GM18909 (cell line): ENCODE measurements around the gene EP400.
"Not testable (repeated sequence)": the region's sequence is repeated elsewhere in the genome, so short reads cannot be mapped to it uniquely, and the experiment has no call there.

Experiments used
- ATAC-seq: cut with Tn5 transposase; IDR thresholded peaks from one replicate; pipeline ENCODE4 v1.9.1; 2021; ENCODE audit warnings: mild to moderate bottlenecking; ENCODE audit not compliant: unreplicated experiment, poor library complexity

Gene EP400

GRCh38 chr12:131983026-131983425, 33.3 kb downstream of the EP400 start:
- no peak for ATAC-seq

GRCh38 chr12:131983554-131983953, 33.8 kb downstream of the EP400 start:
- no peak for ATAC-seq

- ATAC-seq, result no peak
These were observed 34.6 kb downstream of the EP400 start for GRCh38 chr12:131984334-131984733.

GRCh38 chr12:131985510-131985875, 35.8 kb downstream of the EP400 start:
- ATAC-seq, result not testable (repeated sequence)

- ATAC-seq, result no peak
These were observed 36.6 kb downstream of the EP400 start for GRCh38 chr12:131986361-131986760.

GRCh38 chr12:131986910-131987309, 37.2 kb downstream of the EP400 start:
- ATAC-seq, result no peak

- ATAC-seq, result no peak
These were observed 37.8 kb downstream of the EP400 start for GRCh38 chr12:131987552-131987951.

- no peak for ATAC-seq
These were observed 38.5 kb downstream of the EP400 start for GRCh38 chr12:131988054-131988796.

GRCh38 chr12:131989021-131989420, 39.3 kb downstream of the EP400 start:
- no peak for ATAC-seq

- ATAC-seq, result no peak
These were observed 40.6 kb downstream of the EP400 start for GRCh38 chr12:131990066-131990979.

- ATAC-seq, result no peak
These were observed 41.2 kb downstream of the EP400 start for GRCh38 chr12:131990980-131991305.

- no peak for ATAC-seq
These were observed 42.2 kb downstream of the EP400 start for GRCh38 chr12:131991816-131992430.

- peak; percentile 74 for ATAC-seq
These were observed 44.8 kb downstream of the EP400 start for GRCh38 chr12:131994589-131994988.

GRCh38 chr12:132000286-132000872, 50.6 kb downstream of the EP400 start:
- no peak for ATAC-seq

- ATAC-seq, result no peak
These were observed 54.1 kb downstream of the EP400 start for GRCh38 chr12:132003846-132004245.

GRCh38 chr12:132004946-132005345, 55.2 kb downstream of the EP400 start:
- no peak for ATAC-seq

- ATAC-seq, result no peak
These were observed 56.4 kb downstream of the EP400 start for GRCh38 chr12:132006056-132006680.

GRCh38 chr12:132007041-132007440, 57.3 kb downstream of the EP400 start:
- no peak for ATAC-seq

- no peak for ATAC-seq
These were observed 59.7 kb downstream of the EP400 start for GRCh38 chr12:132009336-132009859.

- no peak for ATAC-seq
These were observed 63.3 kb downstream of the EP400 start for GRCh38 chr12:132012919-132013568.
